Measurements from ENCODE around the gene PDC. TPM values are rescaled to one million over a fixed set of nuclear protein-coding genes. Genes with fewer than 3 reads are reported as not detected.
"Not testable (repeated sequence)": the region's sequence is repeated elsewhere in the genome, so short reads cannot be mapped to it uniquely, and the experiment has no call there.

Gene PDC
- total and polyA plus RNA-seq, 12 donors = not detected

DNA sequence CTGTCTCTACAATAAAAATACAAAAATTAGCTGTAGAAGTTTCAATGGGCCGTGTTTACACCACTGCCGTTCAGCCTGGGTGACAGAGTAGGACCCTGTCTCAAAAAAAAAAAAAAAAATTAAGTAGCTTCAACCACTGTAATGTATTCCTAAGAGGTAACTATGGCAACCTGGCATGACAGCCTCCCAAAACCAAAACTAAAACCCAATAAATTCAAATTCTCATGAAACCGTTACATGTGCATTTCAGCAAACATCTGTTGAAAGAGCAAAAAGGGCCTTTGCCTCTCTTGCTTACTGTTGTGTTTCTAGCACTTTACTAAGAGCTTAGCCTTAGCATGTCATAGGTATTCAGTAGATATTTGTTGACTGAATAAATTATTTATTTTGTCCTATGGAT, 51.8 kb downstream of the PDC start:
- TF ChIP-seq, protein P1, sequence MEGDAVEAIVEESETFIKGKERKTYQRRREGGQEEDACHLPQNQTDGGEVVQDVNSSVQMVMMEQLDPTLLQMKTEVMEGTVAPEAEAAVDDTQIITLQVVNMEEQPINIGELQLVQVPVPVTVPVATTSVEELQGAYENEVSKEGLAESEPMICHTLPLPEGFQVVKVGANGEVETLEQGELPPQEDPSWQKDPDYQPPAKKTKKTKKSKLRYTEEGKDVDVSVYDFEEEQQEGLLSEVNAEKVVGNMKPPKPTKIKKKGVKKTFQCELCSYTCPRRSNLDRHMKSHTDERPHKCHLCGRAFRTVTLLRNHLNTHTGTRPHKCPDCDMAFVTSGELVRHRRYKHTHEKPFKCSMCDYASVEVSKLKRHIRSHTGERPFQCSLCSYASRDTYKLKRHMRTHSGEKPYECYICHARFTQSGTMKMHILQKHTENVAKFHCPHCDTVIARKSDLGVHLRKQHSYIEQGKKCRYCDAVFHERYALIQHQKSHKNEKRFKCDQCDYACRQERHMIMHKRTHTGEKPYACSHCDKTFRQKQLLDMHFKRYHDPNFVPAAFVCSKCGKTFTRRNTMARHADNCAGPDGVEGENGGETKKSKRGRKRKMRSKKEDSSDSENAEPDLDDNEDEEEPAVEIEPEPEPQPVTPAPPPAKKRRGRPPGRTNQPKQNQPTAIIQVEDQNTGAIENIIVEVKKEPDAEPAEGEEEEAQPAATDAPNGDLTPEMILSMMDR (IDR thresholded peaks at IDR 0.05) = no peak
- Histone ChIP-seq H3K27me3 (no peaks in the 10 kb centered on the region), H3K4me1 (no peaks in the 10 kb centered on the region), H3K36me3 (peaks cover 0 to 95% (median 33%) of the 10 kb centered on the region in 9 donors), H3K27ac (no peak overlapping the region), H3K4me3 (no peak overlapping the region), H3K9me3 (no peaks in the 10 kb centered on the region)
- DNase-seq (no peak), ATAC-seq (no peak)
- intact Hi-C loops (cut with DNase I) = loop anchor here in 3 of 10 donors (5.0 to 10.0 kb wide), 2 partner anchors 576 to 578 kb away; no protein-coding TSS in a partner anchor
- WGBS, 2 donors = 89 to 90% methylated on average over 3 of the region's 3 CpGs

DNA sequence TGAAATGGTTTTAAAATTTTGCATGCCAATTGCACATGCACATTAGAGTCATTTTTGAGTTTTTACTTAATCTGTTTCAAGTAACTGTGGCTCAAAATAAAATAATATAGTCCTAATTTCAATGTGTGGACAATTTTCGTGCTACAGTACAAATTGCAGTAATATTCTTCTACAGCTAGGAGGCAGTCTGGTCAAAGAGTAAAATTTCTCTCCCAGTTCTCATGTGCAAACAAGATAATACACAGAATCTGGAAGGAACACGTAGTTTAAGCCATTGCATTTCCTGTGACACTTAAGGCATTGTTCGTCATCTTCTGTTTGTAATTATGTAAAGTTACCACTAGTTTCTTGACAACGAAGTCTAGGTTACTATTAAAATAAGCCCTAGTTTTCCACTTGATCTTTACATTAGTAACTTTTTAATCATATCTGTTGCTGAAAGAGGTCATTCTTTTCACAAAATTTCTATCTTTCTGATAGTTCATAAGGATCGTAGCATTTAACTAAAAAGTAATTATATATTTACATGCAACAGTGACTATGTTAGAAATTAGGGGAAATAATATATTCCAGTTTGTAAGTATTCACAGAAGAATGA, 56.4 kb downstream of the PDC start:
- H3K27ac ChIP-seq = no peak overlapping the region
- no peaks in the 10 kb centered on the region for H3K4me1 ChIP-seq
- no peaks in the 10 kb centered on the region for H3K9me3 ChIP-seq
- ATAC-seq (peak in 3 of 8 donors; percentile 31 to 42 (median 42)), DNase-seq (no peak)
- intact Hi-C loops (cut with DNase I) = loop anchor here in 4 of 10 donors (5.0 to 10.0 kb wide), 3 partner anchors 578 to 583 kb away; no protein-coding TSS in a partner anchor
- peaks cover 0 to 95% (median 31%) of the 10 kb centered on the region in 9 donors for H3K36me3 ChIP-seq
- no peak overlapping the region for H3K4me3 ChIP-seq
- 46 to 62% methylated on average over 5 of the region's 5 CpGs for WGBS, 2 donors
- TF ChIP-seq, protein P1 (IDR thresholded peaks at IDR 0.05) = peak; percentile 40 to 78 (median 67)
- no peaks in the 10 kb centered on the region for H3K27me3 ChIP-seq

DNA sequence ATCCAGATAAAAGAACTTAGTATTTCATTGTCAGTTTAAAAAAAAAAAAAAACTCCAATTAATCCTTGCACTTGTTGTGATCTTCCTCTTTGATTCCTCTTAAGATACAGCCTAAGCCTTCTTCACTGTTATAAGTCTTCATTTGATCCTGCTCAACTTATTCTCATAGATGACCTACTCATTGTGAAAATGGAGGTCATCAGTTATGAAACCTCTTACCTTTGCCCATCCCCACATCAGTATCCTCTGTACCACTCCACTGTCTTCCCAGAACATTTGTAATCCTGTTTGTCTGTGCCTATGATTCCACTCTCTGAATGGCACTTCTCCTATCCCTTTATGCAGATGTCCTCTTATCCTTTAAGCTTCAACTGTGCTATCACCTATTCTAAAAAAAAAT, 57.3 kb downstream of the PDC start:
- no peaks in the 10 kb centered on the region for H3K27me3 ChIP-seq
- peaks cover 0 to 95% (median 31%) of the 10 kb centered on the region in 9 donors for H3K36me3 ChIP-seq
- intact Hi-C loops (cut with DNase I) = loop anchor here in 3 of 10 donors (5.0 to 10.0 kb wide), 2 partner anchors 579 to 581 kb away; no protein-coding TSS in a partner anchor
- ATAC-seq (no peak), DNase-seq (no peak)
- TF ChIP-seq, protein P1 (IDR thresholded peaks at IDR 0.05) = no peak
- no peaks in the 10 kb centered on the region for H3K4me1 ChIP-seq
- no peak overlapping the region for H3K27ac ChIP-seq
- no peak overlapping the region for H3K4me3 ChIP-seq
- no peaks in the 10 kb centered on the region for H3K9me3 ChIP-seq

DNA sequence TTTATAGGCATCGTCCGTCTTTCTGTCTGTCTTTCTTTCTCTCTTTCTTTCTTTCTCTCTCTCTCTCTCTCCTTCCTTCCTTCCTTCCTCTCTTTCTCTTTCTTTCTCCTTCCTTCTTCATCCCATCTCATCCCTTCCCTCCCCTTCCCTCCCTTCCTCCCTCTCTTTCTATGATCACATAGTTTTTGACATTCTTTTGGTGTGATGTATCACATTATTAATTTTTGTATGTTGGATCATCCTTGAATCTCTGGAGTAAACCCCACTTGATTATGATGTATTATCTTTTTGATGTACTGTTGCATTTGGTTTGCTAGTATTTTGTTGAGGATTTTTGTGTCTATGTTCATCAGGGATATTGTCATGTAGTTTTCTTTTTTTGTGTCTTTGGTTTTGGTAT, 59.5 kb downstream of the PDC start:
- not testable (repeated sequence) for ATAC-seq, H3K27me3 ChIP-seq, DNase-seq, H3K4me1 ChIP-seq, H3K4me3 ChIP-seq, H3K27ac ChIP-seq, H3K9me3 ChIP-seq
- WGBS, 2 donors = 74 to 92% methylated on average over 2 of the region's 2 CpGs
- peaks cover 0 to 95% (median 18%) of the 10 kb centered on the region in 9 donors for H3K36me3 ChIP-seq
- intact Hi-C loops (cut with DNase I) = loop anchor here in 3 of 10 donors (5.0 to 10.0 kb wide), 2 partner anchors 581 to 583 kb away; no protein-coding TSS in a partner anchor

Other genes with a start within 250 kb of the PDC start
- 1 to 10 TPM in 3 of 10 donors, under 1 TPM in 7; 0.07 to 9.8 (median 0.68) TPM for gene PRG4, start 164.8 kb downstream of the PDC start, total RNA-seq
- under 1 TPM; 0.07 to 0.61 TPM for gene PRG4, start 164.8 kb downstream of the PDC start, polyA plus RNA-seq
- gene TPR, start 85.9 kb downstream of the PDC start, total RNA-seq = 10 to 100 TPM; 51.3 to 80.4 (median 65.8) TPM
- 10 to 100 TPM; 15.2 to 20.5 TPM for gene TPR, start 85.9 kb downstream of the PDC start, polyA plus RNA-seq
- gene ODR4, start 85.3 kb downstream of the PDC start, total RNA-seq = 10 to 100 TPM in 9 of 10 donors, 1 to 10 TPM in 1; 9.8 to 15.9 (median 11.1) TPM
- gene ODR4, start 85.3 kb downstream of the PDC start, polyA plus RNA-seq = 10 to 100 TPM in 1 of 2 donors, 1 to 10 TPM in 1; 9.4 to 19.0 TPM
- gene PTGS2, start 219.3 kb upstream of the PDC start, total RNA-seq = 1 to 10 TPM in 6 of 10 donors, under 1 TPM in 4; 0.30 to 7.1 (median 1.8) TPM
- gene PTGS2, start 219.3 kb upstream of the PDC start, polyA plus RNA-seq = under 1 TPM; 0.23 to 0.29 TPM